ENCODE data around the gene HARBI1.
A peak's percentile ranks its signal among the peaks of the same experiment; 100 is the strongest.
"Not testable (repeated sequence)": the region's sequence is repeated elsewhere in the genome, so short reads cannot be mapped to it uniquely, and the experiment has no call there.

Gene HARBI1

DNA sequence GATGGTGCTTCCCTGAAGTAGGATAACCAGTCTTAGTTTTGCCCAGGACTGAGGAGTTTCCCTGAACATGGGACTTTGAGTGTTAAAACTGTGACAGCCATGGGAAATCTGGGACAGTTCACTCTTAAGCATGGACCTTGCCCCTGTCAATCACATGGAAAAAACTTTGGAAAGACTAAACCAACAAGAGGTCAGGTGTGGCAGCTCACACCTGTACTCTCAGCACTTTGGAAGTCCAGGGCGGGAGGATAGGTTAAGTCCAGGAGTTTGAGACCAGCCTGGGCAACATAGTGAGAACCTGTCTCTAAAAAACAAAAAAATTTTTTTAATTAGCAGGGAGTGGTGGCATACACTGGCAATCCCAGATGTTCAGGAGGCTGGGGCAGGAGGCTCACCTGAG is 19.9 kb downstream of the HARBI1 start:
- DNase-seq (ENCODE audit: low read depth in 4 of 4, low spot score in 1 of 4) = no peak

DNA sequence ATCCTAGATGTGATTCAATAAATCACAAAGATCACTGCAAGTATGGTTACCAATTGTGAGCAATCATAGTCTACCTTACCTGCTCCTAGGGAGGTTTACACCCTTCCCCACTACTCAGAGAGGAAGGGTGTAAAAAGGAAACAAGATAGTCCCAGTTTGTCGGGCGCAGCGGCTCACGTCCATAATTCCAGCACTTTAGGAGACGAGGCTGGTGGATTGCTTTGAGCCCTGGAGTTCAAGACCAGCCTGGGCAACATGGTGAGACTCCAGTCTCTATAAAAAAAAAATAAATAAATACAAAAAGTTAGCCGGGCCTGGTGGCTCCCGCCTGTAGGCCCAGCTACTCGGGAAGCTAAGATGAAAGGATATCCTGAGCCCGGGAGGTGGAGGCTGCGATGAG is 22.2 kb downstream of the HARBI1 start:
- no peak for DNase-seq (ENCODE audit: low read depth in 4 of 4, low spot score in 1 of 4)

DNA sequence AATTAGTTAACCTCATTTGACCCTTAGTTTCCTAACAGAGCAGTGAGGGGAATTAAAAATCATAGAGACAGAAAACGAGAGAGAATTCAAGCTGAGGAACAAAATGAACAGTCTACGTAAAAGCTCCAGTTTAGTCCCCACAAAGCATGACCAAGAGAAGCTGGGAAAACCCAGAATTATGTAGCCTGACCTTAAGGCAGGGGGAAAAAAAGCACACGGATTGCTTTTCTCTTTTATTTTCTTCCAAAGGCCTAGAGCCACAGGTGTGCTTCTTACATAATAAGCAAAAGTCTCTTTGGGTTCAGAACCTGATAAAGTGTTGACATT is 22.7 kb downstream of the HARBI1 start:
- DNase-seq (ENCODE audit: low read depth in 4 of 4, low spot score in 1 of 4) = no peak

DNA sequence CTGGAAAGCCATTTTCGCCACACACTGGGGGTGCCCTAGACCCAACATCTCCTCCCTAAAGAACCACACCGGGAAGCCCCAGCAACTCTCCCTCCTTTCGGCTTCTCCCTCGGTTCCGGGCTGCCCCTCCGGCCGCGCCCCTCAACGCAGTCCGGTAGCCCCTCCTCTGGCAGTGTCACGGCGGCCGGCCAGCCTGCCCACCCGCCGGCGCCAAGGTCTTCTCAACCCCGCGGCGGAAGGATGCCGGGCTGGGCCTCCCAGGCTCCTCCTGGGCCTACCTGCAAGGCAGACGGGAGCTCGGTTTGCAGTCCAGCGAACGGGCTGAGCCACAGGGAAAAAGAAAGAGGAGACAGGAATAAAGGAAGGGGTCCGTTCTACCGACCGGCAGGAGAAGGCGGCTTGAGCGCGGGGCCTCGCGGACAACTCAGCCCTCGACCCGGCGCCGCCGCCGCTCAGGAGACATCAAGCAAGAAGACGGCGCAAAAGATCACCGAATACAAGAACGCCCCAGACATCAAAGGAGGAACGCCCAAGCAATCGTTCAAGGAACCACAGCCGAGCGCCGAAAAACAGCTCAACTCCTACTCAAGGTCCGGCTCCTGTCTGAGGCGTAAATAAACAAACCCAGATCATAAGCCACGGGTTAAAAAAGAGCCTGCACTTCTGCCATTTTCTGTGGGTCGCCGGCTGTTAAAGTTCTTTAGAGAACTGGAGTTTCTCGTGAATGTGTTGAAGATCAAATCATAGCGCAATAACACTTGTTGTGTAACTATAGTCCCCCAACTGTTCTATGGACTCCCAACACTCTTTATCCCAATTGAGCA is 23.3 kb downstream of the HARBI1 start, which contains the start of gene AMBRA1:
Gene AMBRA1, minus strand, starts transcription at position 474 of the 824 bp plus-strand sequence. CDS start 45,643 bp downstream, outside the sequence.
- DNase-seq (ENCODE audit: low read depth in 4 of 4, low spot score in 1 of 4) = peak; percentile 51 to 77 (median 66)

DNA sequence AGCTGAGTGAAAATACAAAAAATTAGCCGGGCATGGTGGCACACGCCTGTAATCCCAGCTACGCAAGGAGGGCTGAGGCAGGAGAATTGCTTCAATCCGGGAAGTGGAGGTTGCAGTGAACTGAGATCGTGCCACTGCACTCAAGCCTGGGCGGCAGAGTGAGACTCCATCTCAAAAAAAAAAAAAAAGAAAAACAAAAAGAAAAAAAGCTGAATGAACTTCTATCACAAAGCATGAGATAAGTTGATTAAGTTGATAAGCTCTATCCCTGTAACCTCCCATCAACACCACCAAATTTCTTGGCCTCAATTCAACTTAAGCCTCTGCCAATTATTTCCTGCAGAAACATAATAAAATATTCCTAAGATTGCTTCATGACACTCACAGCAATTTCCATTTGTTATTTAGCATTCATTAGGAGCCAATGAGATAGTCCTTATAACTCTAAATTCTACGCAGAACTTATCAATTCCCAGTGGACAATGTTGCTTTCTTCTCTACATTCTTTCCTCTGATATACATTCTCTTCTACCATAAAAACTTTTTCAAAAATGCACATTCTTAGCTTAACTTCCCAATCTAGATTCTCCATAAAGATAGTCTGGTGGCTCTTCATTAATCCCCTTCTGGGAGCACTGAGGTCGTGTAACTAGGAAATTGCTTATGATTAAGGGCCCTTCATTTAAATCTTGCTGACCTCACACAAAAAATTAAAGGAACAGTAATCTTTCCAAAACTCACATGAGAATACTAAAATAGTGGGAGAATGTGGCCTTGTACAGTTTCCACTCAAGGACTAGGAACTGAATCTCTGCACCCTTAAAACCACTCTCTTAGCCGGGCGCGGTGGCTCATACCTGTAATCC is 26.1 kb downstream of the HARBI1 start:
- no peak for DNase-seq (ENCODE audit: low read depth in 4 of 4, low spot score in 1 of 4)

DNA sequence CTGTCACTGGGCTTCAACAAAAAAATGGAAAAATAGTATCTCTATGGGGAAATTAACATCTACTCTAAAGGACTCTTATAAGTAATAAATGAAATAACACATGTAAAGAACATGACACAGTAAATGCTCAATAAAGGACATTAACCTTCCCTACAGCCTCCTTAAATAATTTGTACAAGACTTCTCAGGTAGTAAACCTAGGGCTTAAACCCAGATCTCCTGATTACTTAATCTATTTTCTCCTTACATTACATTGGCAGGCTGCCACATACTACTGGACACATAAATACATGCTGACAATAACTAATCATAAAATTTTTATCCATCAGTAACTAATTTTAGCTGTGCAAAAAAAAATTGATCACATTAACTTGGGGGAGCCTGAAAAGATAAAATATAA is 28.1 kb downstream of the HARBI1 start:
- DNase-seq (ENCODE audit: low read depth in 4 of 4, low spot score in 1 of 4) = no peak

DNA sequence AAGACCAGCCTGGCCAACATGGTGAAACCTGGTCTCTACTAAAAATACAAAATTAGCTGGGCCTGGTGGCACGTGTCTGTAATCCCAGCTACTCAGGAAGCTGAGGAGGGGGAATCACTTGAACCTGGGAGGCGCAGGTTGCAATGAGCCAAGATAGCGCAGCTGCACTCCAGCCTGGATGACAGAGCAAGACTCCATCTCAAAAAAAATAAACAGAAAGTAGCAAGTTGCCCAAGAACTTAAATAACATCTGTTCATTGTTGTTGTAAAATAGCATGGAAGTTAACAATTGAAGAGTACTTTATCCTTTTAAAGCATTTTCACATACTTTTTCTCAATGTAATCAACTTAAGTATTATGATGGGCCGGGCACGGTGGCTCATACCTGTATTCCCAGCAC is 28.9 kb downstream of the HARBI1 start:
- no peak for DNase-seq (ENCODE audit: low read depth in 4 of 4, low spot score in 1 of 4)

DNA sequence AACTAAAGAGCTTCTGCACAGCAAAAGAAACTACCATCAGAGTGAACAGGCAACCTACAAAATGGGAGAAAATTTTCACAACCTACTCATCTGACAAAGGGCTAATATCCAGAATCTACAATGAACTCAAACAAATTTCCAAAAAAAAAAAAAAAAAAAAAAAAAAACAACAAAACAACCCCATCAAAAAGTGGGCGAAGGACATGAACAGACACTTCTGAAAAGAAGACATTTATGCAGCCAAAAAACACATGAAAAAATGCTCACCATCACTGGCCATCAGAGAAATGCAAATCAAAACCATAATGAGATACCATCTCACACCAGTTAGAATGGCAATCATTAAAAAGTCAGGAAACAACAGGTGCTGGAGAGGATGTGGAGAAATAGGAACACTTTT is 33.5 kb downstream of the HARBI1 start:
- not testable (repeated sequence) for DNase-seq (ENCODE audit: low read depth in 4 of 4, low spot score in 1 of 4)

DNA sequence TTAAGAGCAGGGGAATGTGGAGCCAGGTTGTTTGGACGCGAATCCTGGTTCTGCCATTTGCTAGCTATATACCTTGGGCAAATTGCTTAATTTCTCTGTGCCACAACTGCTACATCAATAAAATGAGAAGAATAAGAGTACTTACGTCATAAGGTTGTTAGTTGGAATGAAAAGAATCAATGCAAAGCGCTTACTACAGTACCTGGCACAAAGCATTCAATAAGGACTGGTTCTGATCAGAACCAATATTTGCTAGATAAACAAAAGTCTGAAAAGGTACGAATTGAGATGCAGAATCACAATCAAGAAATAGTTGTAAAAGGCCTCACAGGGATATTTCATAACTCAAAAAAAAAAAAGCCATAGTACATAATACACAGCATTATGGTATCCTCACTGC is 34.4 kb downstream of the HARBI1 start:
- no peak for DNase-seq (ENCODE audit: low read depth in 4 of 4, low spot score in 1 of 4)

DNA sequence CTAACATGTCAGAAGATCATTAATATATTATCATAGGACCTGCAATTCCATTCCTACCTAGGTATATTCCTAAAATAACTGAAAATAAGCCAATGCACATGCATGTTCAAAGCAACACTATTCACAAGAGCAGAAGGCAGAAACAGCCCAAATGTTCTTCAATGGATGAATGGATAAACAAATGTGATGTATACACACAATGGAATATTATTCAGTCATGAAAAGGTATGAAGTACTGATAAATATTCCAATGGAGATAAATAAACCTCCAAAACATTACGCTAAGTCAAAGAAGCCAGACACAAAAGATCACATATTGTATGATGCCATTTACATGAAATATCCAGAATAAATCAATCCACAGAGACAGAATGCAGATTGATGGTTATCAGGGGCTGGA is 40.0 kb downstream of the HARBI1 start:
- DNase-seq (ENCODE audit: low read depth in 4 of 4, low spot score in 1 of 4) = no peak

DNA sequence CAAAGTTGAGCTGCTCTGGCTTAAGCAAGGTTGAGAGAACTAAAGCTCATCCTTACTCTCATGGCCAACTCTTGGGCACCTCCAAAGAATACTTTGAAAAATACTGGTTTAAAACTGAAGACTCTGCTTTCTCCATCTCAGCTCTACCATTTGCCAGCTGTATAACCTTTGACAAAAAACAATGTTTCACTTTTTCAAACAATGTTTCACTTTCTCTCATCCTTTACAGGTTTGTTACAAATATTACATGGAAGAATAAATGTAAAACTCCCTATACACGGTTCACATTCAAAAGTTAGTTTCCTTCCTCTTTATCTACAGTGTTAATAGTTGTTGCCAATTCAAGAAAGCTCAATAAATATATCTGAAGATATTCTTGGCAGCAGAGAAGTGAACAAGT is 42.4 kb downstream of the HARBI1 start:
- DNase-seq (ENCODE audit: low read depth in 4 of 4, low spot score in 1 of 4) = no peak

DNA sequence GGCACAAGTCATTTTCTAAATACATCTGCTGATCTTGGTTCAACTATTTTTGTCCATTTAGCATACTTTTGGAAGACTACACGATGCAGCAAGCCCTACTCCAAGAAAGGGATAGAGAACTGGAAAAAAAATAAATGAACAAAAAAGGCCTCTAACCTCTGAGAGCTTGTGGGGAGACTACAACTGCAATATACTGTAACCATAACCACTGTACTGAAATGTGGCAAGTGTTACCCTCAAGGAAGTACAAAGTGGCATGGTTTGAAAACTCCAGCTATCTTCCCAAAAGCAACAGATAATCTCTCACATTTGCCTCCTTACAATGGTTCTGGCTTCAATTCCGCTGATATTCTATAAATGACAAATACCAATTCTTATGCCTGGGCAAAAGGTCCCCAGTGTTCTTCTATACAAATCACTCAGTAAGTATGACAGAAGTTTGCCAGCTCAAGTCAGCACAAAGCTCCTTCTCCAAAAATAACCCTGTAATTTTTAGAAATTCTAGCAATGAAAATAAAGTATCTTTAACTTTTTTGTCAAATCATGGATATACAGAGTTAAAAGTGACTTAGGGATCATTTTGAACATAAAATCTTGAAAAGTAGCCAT is 46.1 kb downstream of the HARBI1 start:
- no peak for DNase-seq (ENCODE audit: low read depth in 4 of 4, low spot score in 1 of 4)

DNA sequence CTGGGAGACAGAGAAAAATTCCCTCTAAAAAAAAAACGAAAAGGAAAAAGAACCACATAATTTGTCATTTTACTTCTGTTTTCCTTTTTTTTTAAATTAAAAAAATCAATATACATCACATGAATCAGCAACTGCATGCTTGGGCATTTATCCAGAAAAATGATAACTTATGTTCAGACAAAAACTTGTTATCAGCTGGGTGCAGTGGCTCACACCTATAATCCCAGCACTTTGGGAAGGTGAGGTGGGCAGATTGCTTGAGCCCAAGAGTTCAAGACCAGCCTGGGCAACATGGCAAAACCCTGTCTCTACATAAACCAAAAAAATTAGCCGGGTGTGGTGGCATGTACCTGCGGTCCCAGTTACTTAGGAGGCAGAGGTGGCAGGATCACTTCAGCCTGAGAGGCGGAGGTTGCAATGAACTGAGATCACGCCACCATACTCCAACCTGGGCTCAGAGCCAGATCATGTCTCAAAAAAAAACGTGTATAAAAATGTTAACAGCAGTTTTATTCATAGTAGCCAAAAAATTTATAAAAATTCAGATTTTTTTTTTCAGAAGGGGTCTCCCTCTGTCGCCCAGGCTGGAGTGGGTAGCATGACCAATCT is 51.7 kb downstream of the HARBI1 start:
- DNase-seq (ENCODE audit: low read depth in 4 of 4, low spot score in 1 of 4) = no peak

DNA sequence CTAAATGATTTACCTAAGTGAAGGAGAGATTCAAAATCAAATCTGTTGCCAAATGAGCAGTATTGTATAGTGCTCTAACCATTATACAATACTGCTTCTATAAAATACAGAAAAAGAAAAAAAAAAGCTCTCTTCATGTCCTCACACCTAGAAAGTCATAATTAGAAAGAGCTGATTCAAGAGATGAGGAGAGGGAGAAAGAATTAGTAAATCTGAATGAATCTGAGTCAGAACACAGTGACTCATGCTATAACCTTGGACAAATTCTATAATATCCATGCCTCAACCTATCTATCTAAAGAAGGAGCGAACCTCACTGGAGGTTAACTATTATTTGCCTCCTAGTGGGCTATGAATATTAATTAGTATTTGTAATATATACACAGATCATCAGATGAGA is 52.6 kb downstream of the HARBI1 start:
- DNase-seq (ENCODE audit: low read depth in 4 of 4, low spot score in 1 of 4) = no peak

DNA sequence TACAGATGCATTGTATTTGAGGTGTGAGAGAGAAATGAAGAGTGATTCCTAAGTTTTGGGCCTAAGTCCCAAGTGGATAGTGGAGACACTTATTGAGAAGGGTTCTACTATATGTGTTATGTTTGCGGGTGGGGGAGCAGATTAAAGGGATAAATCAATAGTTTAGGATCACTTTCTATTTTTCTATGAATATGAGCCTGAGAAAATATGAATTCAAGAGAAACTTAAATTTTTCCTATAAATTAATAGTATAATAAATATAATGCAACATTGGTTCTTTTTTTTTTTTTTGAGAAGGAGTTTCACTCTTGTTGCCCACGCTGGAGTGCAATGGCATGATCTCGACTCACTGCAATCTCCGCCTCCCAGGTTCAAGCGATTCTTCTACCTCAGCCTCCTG is 54.5 kb downstream of the HARBI1 start:
- DNase-seq (ENCODE audit: low read depth in 4 of 4, low spot score in 1 of 4) = no peak

DNA sequence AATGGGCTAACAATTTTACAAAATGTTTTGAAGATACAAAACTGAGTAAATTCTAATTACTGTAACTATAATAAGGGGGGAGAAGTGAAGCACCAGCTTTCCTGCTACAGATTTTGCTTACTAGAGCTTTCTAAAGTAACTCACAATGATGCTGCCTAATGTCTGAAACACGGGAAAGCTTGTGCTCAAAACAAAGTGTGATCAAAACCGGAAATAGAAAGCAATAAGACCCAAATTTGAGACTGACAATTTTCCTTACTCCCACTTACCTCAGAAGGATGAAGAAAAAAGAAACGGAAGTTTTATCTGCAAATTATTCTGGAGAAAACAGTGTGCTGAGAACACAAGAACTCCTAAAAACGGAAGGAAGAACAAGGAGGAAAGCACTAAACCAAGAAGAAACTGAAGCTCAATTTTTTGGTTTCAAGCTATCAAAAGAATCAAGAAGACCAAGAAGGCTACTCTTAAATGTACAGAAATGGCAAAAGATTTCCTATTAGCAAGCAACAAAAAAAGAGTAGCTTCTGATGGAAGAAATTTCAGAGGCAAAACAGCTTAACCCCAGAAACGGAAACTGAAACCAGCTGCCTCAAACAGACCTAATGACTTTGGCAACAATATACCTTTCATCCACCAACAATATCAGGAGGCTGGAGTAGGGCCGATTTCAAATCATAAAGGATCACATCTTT is 56.6 kb downstream of the HARBI1 start:
- DNase-seq (ENCODE audit: low read depth in 4 of 4, low spot score in 1 of 4) = no peak

DNA sequence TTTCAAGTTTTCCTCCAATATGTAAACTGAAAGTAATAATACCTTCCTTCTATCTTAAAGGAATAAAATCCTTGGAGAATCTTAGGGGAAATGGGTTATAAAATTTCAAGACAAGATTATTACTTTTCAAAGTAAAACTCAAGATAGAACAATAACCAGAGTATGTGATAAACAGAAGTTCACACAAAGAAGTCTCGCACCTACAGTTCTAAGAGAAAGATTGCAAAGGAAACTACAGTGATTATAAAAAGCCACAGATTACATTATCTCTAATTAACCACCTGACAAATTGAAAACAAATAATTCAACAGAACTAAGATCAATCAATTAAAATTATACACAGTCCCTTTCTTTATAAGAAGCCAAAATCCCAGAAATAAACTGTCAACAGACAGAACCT is 57.2 kb downstream of the HARBI1 start:
- no peak for DNase-seq (ENCODE audit: low read depth in 4 of 4, low spot score in 1 of 4)

DNA sequence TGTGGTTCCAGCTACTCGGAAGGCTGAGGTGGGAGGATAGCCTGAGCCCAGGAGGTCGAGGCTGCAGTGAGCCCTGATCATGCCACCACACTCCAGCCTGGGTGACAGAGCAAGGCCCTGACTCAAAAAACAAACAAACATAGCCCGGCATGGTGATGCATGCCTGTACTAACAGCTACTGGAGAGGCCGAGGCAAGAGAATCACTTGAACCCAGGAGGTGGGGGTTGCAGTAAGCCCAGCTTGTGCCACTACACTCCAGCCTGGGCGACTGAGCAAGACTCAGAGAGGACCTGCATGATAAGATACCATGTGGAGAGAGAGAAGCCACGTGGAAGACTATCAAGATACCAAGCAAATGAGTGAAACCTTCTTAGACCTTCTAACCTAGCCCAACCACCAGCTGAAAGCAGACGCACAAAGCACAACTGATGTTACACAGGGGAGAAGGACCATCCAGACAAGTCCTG is 59.3 kb downstream of the HARBI1 start:
- no peak for DNase-seq (ENCODE audit: low read depth in 4 of 4, low spot score in 1 of 4)

DNA sequence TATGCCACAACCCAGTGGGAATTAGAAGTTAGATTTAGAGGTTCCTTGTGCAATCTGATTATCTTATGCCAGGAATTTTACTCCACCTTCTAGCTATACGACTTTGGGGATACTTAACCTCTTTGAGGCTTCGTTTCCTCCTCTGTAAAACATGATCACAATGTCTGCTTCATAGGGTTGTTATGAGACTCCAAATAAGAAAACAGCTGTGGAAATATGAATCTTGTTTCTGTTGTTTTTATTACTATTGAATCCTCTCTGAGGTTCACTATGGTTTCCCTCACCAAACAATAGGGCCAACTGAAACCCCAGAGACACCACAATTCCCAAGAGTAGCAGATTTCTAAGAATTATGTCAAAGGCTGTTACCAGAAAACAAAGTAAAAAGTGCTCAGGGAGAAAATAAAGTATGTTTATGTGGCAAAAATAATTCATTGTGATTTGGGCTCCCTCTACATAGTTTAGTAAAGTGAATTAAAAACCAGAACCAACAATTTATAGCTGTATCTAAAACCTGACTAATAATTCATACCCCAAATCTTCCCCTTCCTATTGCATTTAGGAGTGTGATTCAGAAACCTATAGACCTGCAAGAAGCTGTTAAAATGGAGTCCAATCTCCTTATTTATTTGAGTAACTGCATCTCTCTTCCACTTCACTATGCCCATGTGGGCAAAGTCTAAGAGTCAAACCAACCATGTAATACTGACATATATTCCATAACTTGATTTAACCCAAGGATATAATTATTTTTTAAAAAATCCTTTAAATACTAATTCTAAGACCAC is 61.6 kb downstream of the HARBI1 start:
- DNase-seq (ENCODE audit: low read depth in 4 of 4, low spot score in 1 of 4) = no peak
